Lung (tissue), 12 donors: ENCODE measurements around the gene POGZ. TPM values are rescaled to one million over a fixed set of nuclear protein-coding genes. Genes with fewer than 3 reads are reported as not detected.

ENCODE experiments used
- ATAC-seq: fragments of 200-7000 bp; cut with Tn5 transposase; one replicate; pipeline ENCODE4 v1.9.1; 2020; ENCODE audit warnings: moderate number of reproducible peaks; ENCODE audit not compliant: insufficient read depth, low FRiP score
- DNase-seq, 3 donors: peaks; one replicate each; pipeline ENCODE4 v3.0.0-alpha.2; 2013 to 2017
- H3K27ac ChIP-seq, 2 donors: one replicate each; pipeline ENCODE4 v1.5.1; 2013; ENCODE audit warnings: mild to moderate bottlenecking in 2 of 2, moderate library complexity in 2 of 2, control low read depth in 1 of 2, inconsistent platforms in 1 of 2, low read depth in 1 of 2, low read length in 1 of 2
- H3K27me3 ChIP-seq, 3 donors: one replicate each; pipeline ENCODE4 v1.5.1; 2013; ENCODE audit warnings: low read length in 2 of 3; ENCODE audit not compliant: control insufficient read depth in 3 of 3, insufficient read depth in 3 of 3
- H3K36me3 ChIP-seq, 4 donors: one replicate each; pipeline ENCODE4 v1.5.1; 2013; ENCODE audit warnings: low read length in 4 of 4, mild to moderate bottlenecking in 1 of 4, moderate library complexity in 1 of 4; ENCODE audit not compliant: control insufficient read depth in 4 of 4, insufficient read depth in 4 of 4
- H3K4me1 ChIP-seq, 5 donors: one replicate each; pipeline ENCODE4 v1.5.1; 2013; ENCODE audit warnings: low read length in 5 of 5, mild to moderate bottlenecking in 2 of 5, moderate library complexity in 1 of 5; ENCODE audit not compliant: control insufficient read depth in 5 of 5, insufficient read depth in 5 of 5
- H3K4me3 ChIP-seq: one replicate; pipeline ENCODE4 v1.5.1; 2013; ENCODE audit warnings: mild to moderate bottlenecking, control low read depth, moderate library complexity
- H3K9ac ChIP-seq, 2 donors: one replicate each; pipeline ENCODE4 v1.5.1; 2013; ENCODE audit warnings: low read length in 2 of 2, control low read depth in 1 of 2; ENCODE audit not compliant: insufficient read depth in 1 of 2
- H3K9me3 ChIP-seq, 4 donors: one replicate each; pipeline ENCODE4 v1.5.1; 2013; ENCODE audit warnings: low read length in 3 of 4, mild to moderate bottlenecking in 1 of 4, moderate library complexity in 1 of 4; ENCODE audit not compliant: control insufficient read depth in 4 of 4, insufficient read depth in 3 of 4
- CTCF ChIP-seq: IDR thresholded peaks from 2 replicates; pipeline ENCODE4 v1.5.1; 2012; ENCODE audit warnings: mild to moderate bottlenecking; ENCODE audit errors: control extremely low read depth, extremely low read depth
- WGBS, 2 donors: extraction: QIAGEN DNeasy Blood & Tissue Kit; methylation state at CpG; one replicate each; pipeline ENCODE4 v1.1.7; 2013; 5-methylcytosine and 5-hydroxymethylcytosine counted together
- polyA plus RNA-seq, 2 donors: library from polyadenylated mRNA; stranded (reverse); fragments of 200-250 nt; gene quantifications; one replicate each; pipeline ENCODE4 v1.2.1, GENCODE V29; 2013
- total RNA-seq, 2 donors: library from RNA; depleted of rRNA in 1 of 2; stranded (reverse); fragments of >200 nt in 1 of 2; gene quantifications; one replicate each; pipeline ENCODE4 v1.2.1, GENCODE V29; 2014 to 2021
- donor health status: control.
- donor health status: control.
- donor health status: Bipolar disorder and iron deficiency.
- donor health status: healthy.
- donor health status: DM: yes; HTN: yes; CAD: no.

The POGZ gene
- total and polyA plus RNA-seq, 4 donors = 12.6 to 131 (median 41.6) TPM

GRCh38 chr1:151411884-151412283 lies 47.4 kb downstream of the POGZ start:
- TF ChIP-seq CTCF = no peak
- DNase-seq (no peak), ATAC-seq (no peak)
- Histone ChIP-seq H3K9me3 (no peaks in the 10 kb centered on the region), H3K4me3 (no peak overlapping the region), H3K36me3 (peaks cover 29 to 63% (median 60%) of the 10 kb centered on the region in 4 donors), H3K27me3 (no peaks in the 10 kb centered on the region), H3K9ac (no peak overlapping the region), H3K27ac (no peak overlapping the region), H3K4me1 (no peaks in the 10 kb centered on the region)
- WGBS, 2 donors = 92 to 93% methylated on average over 2 of the region's 2 CpGs

- Histone ChIP-seq H3K9me3 (no peaks in the 10 kb centered on the region), H3K27ac (no peak overlapping the region), H3K27me3 (no peaks in the 10 kb centered on the region), H3K36me3 (peaks cover 38 to 68% (median 65%) of the 10 kb centered on the region in 4 donors), H3K9ac (no peak overlapping the region), H3K4me1 (no peaks in the 10 kb centered on the region), H3K4me3 (no peak overlapping the region)
- TF ChIP-seq CTCF = no peak
- ATAC-seq (no peak), DNase-seq (no peak)
Measured at GRCh38 chr1:151408891-151409290, 50.4 kb downstream of the POGZ start.

GRCh38 chr1:151407304-151407703 lies 52.0 kb downstream of the POGZ start:
- Histone ChIP-seq H3K9ac (no peak overlapping the region), H3K4me3 (no peak overlapping the region), H3K36me3 (peaks cover 40 to 73% (median 61%) of the 10 kb centered on the region in 4 donors), H3K27me3 (no peaks in the 10 kb centered on the region), H3K9me3 (no peaks in the 10 kb centered on the region), H3K4me1 (no peaks in the 10 kb centered on the region), H3K27ac (no peak overlapping the region)
- TF ChIP-seq CTCF = no peak
- 84 to 93% methylated on average over 3 of the region's 3 CpGs for WGBS, 2 donors
- DNase-seq = no peak
- no peak for ATAC-seq

GRCh38 chr1:151406176-151406575 lies 53.1 kb downstream of the POGZ start:
- DNase-seq (no peak), ATAC-seq (no peak)
- H3K27ac ChIP-seq = no peak overlapping the region
- H3K9ac ChIP-seq = no peak overlapping the region
- WGBS, 2 donors = 89 to 93% methylated on average over 8 of the region's 8 CpGs
- H3K9me3 ChIP-seq = no peaks in the 10 kb centered on the region
- H3K36me3 ChIP-seq = peaks cover 46 to 72% (median 59%) of the 10 kb centered on the region in 4 donors
- no peaks in the 10 kb centered on the region for H3K27me3 ChIP-seq
- no peak overlapping the region for H3K4me3 ChIP-seq
- no peak for TF ChIP-seq CTCF
- H3K4me1 ChIP-seq = no peaks in the 10 kb centered on the region
